GM13977 (cell line): ENCODE measurements around the gene RHD.
A peak's percentile ranks its signal among the peaks of the same experiment; 100 is the strongest.
"Not testable (repeated sequence)": the region's sequence is repeated elsewhere in the genome, so short reads cannot be mapped to it uniquely, and the experiment has no call there.

ENCODE experiments used
- DNase-seq: peaks from one replicate; pipeline ENCODE4 v3.0.0; 2012; ENCODE audit warnings: low spot score
- in situ Hi-C: fragments of 300-500 bp; cut with MboI; formaldehyde crosslinking; loops from one replicate; pipeline ENCODE4 v1.12.0; 2022; ENCODE audit warnings: low sequenced_read_pairs, low pct_unique_long_range_greater_than_20kb, mixed read lengths, inconsistent platforms; ENCODE audit not compliant: unreplicated experiment
- TF ChIP-seq, protein P1 (sequence below): IDR thresholded peaks from 2 replicates; pipeline ENCODE4 v1.5.1; 2012; ENCODE audit warnings: mild to moderate bottlenecking, control low read depth; ENCODE audit not compliant: insufficient read depth; ENCODE audit errors: extremely low read depth, missing control alignments

RHD gene

DNA sequence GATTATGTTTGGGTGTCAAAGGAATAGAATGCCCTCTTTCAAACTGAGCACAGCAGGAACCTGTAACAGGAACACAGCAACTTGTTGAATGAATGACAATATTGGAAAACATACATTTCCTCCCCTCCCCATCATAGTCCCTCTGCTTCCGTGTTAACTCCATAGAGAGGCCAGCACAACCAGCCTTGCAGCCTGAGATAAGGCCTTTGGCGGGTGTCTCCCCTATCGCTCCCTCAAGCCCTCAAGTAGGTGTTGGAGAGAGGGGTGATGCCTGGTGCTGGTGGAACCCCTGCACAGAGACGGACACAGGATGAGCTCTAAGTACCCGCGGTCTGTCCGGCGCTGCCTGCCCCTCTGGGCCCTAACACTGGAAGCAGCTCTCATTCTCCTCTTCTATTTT, at the start of gene RHD:
Gene RHD (plus strand): TSS at position 272 of the 400 bp plus-strand sequence. CDS start 39 bp downstream, at position 311.
- DNase-seq, in situ Hi-C loops: not testable (repeated sequence)

DNA sequence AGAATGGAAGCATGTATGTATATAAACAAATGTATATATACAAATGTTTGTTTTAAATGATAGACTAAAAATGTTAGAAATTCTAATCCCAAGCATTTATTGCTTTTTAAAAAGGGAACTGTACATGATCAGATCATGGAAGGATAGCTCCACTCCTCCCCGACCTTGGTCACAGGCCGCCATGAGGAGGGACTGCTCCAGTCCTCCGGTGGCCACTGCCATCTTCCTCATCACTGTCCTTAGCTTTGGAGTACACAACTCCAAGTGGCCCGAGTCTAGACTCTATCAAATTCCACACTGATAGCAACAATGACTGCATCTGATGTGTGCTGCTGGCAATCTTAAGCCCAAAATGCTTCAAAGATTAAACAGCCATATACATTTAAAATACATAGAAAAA, 49.7 kb upstream of the RHD start:
- TF ChIP-seq, protein P1, sequence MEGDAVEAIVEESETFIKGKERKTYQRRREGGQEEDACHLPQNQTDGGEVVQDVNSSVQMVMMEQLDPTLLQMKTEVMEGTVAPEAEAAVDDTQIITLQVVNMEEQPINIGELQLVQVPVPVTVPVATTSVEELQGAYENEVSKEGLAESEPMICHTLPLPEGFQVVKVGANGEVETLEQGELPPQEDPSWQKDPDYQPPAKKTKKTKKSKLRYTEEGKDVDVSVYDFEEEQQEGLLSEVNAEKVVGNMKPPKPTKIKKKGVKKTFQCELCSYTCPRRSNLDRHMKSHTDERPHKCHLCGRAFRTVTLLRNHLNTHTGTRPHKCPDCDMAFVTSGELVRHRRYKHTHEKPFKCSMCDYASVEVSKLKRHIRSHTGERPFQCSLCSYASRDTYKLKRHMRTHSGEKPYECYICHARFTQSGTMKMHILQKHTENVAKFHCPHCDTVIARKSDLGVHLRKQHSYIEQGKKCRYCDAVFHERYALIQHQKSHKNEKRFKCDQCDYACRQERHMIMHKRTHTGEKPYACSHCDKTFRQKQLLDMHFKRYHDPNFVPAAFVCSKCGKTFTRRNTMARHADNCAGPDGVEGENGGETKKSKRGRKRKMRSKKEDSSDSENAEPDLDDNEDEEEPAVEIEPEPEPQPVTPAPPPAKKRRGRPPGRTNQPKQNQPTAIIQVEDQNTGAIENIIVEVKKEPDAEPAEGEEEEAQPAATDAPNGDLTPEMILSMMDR = no peak
- in situ Hi-C loops = no loop called here
- DNase-seq = no peak

DNA sequence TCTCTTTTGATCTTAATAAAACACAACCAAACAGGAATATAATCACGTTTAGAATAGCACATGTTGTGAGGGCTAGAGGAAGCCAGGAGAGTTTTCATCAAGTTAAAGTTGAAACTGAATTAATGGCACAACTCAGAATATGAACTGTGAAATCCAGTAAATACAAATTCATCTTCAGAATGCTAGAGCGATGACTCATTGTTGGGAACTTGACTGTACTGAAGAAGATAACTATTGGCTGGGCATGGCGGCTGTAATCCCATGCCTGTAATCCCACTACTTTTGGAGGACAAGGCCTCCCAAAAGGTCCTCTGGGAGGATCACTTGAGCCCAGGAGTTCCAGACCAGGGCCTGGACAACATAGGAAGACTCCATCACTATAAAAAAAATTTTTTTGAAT, 48.8 kb upstream of the RHD start:
- in situ Hi-C loops = no loop called here
- TF ChIP-seq, protein P1 = no peak
- no peak for DNase-seq

DNA sequence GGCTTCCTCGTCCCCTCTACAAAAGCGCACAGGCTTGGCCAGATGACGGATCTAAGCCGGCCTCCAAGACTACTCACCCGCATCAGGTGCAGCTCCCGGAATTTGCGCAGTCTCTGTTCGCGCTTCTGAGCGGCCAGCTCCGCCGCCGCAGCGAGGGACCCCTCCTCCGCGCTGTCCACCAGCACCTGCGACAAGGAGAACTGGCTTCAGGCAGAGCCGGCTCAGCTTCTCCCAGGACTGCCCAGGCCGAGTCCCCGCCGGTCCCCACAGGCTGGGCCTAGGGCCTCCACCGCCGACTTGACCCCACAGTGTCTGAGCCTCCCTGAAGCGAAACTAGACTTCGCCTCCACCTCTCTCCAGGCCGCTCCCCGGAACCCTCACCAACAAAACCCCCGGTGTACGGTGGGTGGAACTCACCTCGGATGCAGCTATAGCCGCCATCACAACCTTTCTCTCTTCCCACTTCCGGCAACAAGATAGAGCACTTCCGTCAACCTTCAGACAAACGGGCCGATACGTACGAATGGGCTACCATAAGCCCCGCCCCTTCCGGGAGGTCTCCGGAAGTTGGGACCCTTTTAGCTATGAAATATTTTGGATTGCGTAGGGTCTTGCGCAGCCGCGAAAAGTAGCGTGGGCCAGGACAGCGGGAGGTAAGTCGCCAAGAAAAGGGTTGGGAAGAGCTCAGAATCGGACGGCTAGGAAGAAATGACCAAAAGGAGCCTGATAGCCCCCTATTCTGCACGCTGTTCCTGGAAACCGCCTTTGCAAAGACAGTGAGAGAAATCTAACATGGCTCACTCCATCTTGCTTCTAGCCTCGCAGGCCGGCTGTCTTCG, 40.1 kb upstream of the RHD start, which contains the start of gene SYF2:
Gene SYF2 (minus strand): TSS at position 476 of the 839 bp plus-strand sequence. CDS start 35 bp downstream, at position 441.
- TF ChIP-seq, protein P1 = no peak
- DNase-seq = peak; percentile 95
- in situ Hi-C loops = no loop called here

DNA sequence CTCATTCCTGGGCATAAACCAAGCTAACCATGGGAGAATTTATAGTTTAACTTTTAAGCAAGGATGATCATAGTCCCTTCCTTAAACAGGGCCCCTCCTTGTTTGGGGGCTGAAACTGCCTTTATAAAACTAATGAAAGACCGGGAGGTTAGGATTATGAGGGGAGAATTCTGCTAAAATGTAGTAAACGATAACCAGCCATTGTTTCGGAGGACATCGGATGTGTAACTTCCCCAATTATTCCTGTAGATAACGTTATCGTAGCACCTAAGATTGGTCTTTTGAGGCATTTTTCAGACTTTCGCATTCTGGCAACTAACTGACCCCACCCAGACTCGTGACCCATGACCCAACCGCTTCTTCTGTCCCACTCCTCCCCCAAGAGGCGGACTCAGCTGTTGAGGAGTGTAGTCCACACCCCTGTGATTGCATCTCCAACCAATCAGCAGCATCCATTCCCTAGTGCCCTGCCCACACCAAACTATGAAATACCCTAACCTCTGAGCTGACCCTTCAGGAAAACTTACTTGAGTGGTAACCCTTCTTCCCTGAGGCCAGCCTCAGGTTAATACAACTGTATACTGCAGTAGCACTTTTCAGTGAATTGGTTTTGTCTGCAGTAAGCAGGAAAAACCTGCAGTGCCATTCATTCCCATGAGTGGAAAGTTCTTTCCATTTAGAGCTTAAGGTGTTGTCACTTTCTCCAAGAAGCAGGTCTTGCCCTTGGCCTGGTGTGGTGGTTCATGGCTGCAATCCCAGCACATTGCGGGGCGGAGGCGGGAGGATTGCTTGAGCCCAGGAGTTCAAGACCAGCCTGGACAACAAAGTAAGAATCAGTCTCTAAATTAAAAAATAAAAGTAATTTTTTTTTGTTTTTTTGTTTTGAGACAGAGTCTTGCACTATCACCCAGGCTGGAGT, 39.2 kb upstream of the RHD start:
- TF ChIP-seq, protein P1 = no peak
- in situ Hi-C loops = no loop called here
- peak; percentile 76 for DNase-seq

DNA sequence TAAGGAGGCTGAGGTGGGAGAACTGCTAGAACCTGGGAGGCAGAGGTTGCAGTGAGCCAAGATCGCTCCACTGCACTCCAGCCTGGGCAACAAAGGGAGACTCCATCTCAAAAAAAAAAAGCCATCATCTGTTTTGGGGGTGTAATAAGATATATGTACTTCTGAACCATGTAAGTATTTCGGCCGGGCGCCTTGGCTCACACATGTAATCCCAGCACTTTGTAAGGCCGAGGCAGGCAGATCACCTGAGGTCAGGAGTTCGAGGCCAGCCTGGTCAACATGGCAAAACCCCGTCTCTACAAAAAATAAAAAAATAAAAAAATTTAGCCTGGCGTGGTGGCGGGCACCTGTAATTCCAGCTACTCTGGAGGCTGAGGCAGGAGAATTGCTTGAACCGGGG, 36.9 kb upstream of the RHD start:
- in situ Hi-C loops, DNase-seq: not testable (repeated sequence)

DNA sequence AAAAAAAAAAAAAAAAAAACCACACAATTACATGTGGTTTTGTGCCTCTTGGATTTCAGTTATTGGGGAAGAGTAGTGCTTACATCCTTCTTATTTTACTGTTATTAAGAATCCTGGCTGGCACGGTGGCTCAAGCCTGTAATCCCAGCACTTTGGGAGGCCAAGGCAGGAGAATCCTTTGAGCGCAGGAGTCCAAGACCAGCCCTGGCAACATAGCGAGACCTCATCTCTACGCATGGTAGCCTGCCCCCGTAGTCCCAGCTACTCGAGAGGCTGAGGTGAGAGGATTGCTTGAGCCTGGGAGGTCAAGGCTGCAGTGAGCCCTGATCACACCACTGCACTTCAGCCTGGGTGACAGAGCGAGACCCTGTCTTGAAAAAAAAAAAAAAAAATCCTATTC, 36.0 kb upstream of the RHD start:
- DNase-seq, in situ Hi-C loops: not testable (repeated sequence)

DNA sequence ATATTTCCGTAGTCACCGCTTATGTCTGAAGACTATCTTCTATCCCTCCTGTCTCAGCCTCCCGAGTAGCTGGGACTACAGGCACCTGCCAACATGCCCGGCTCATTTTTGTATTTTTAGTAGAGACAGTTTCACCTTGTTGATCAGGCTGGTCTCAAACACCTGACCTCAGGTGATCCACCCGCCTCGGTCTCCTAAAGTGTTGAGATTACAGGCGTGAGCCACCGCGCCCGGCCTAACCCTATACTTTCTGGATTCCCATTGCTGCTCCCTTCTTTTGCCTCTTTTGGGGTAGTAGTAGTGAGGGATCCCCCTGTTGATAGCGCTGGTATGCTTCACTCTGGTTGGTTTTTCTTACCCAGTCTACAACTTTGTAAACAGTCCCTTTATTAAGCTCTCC, 34.3 kb upstream of the RHD start:
- TF ChIP-seq, protein P1 = no peak
- DNase-seq = no peak
- in situ Hi-C loops = no loop called here
